HG02840 (cell line): ENCODE results near the gene MTREX.
"Not testable (repeated sequence)": the region's sequence is repeated elsewhere in the genome, so short reads cannot be mapped to it uniquely, and the experiment has no call there.

ENCODE experiments used
- ATAC-seq: cut with Tn5 transposase; IDR thresholded peaks from one replicate; pipeline ENCODE4 v1.9.1; 2021; ENCODE audit warnings: mild to moderate bottlenecking, moderate library complexity, moderate number of reproducible peaks; ENCODE audit not compliant: unreplicated experiment, low FRiP score

Gene MTREX

DNA sequence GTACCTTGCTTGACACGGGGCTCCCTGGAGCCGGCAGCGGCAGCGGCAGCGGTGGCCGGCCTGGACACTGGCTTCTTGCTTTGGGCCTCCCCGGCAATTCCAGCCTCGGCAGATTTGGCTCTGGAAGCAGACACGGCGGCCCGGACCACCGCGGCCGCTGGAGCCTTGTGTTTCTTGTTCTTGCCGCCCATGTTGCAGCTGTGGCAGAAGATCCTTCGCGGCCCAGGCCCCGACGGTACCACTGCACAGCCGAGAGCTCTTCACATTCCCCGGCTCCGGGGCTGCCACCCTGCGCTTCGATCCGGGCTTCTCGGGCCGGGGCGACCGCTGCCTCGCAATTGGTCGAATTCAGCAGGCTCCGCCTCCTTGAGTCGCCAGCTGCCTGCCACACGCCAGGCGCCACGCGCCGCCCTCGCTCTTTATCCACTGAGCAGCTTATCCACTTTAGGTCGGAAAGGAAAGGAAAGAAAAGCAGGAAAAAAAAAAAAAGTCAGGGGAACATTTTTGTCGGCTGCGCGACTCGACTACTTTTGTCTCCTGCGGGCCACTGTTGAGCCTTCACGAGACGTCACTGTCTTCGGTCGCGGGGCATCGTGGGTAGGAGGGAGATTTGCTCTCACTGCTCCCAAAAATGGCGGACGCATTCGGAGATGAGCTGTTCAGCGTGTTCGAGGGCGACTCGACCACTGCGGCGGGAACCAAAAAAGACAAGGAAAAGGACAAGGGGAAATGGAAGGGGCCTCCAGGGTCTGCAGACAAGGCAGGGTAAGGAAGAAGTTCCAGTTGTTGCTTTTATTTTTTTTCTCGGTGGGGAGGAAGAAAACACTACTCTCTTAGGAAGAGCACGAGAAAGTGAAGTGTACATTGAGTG, at the start of gene MTREX, which contains the start of gene DHX29:
Gene MTREX, plus strand, starts transcription at position 607 of the 871 bp plus-strand sequence. Its CDS starts 25 bp downstream, at position 632.
Gene DHX29, minus strand, starts transcription at position 312 of the 871 bp plus-strand sequence. Its CDS starts 121 bp downstream, at position 191.
- peak; percentile 92 for ATAC-seq

DNA sequence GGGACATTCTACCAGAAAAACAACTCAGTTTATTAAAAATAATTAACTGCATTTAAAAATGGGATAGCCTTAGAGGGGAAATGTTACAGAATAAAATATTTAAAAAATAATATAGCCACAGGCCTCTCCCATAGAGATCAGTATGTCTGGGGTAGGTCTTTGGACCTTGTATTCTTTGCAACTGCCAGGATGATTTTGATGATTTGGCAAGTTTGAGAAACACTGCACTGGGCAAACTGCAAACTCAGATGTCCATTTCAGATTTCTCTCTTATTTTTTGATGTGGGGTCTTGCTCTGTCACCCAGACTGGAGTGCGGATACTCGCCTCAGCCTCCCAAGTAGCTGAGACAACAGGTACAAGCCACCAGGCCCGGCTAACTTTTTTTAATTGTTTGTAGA, 49.5 kb upstream of the MTREX start:
- no peak for ATAC-seq

DNA sequence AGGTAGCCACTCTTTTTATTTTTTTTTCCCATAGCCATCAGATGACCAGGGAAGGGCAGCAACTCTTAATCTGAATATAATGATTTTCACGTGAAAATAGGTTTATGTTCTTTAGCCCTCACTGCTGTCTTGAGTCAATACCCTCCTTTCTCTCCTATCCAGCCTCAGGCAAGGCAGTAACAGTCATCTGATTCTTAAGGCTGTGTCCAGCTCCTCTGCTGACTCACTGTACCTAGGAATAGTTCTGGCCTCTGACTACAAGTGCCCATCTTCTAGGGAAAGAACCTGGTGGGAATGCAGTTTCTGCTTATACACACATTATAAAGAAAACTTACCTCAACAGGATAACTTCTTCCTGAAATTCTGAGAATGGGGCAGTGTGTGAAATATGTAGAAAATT, 31.0 kb upstream of the MTREX start:
- no peak for ATAC-seq

DNA sequence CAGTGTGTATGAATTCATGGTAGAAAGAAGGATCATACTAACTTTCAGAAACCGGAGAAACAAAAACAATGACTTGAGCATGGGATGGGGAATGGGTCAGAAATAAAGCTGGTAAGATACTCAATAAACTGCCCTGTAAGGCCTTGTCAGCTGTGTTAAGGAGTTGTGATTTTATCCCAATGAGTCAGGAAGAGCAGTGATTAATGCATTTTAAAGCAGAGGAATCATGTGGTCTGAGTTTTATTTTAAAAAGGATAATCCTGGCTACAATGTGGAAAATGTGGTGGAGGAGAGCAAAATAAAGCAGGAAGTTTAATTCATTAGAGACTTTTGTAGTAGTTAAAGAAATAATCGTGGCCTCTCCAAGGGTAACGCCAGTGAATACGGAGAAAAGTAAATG, 29.0 kb upstream of the MTREX start:
- ATAC-seq = no peak

DNA sequence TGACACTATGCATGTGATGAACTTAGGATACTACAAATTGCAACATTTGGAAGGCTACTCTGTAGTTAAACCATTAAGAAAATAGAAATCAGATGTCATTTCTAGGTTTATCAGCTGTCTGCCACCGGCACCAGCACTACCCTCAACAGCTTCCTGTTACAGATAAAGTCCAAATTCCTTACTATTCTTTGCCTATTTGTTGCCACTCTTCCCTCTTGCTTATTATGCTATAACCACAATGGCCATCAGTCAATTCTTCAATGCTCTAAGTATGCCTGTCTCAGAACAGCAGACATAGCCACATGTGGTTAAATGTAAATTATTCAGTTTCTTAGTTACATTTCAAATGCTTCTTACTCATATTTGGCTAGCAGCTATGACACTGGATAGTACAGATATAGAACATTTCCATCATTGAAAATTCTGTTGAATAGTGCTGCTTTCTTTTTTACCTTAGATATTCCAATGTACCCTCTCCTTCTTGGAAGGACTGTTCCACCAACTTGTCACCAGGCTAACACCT, 21.3 kb upstream of the MTREX start:
- no peak for ATAC-seq

DNA sequence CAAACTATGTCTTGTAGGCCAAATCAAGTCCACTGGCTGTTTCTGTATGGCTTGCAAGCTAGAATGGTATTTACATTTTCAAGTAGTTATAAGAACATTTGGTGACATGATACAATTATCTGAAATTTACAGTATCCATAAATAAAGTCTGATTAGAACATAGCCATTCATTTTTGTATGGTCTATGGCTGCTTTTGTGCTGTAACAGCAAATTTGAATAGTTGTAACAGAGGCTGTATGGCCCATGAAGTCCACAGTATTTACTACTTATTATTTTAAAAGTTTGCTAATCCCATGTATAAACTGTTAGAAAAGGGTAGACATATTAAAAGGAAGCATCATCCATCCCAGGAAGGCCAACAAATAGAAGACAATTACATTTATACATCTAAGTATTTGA, 18.0 kb upstream of the MTREX start:
- no peak for ATAC-seq

DNA sequence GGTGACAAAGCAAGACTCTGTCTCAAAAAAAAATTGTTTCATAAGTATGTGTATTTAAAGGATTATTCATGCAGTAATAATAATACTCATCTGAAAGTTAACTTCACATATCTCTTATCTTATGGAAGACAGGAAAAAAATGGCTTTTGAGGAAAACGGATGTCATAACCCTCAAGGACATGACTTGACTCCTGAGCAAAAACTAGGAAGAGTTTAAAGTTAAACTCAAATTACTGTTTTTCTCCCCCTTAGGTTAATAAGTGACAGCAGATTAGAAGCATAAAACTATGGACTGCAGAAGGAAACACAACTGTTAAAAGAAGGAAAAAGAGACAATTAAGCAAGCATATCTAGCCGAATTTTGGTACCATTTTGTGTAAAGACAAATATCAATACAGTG, 16.8 kb upstream of the MTREX start:
- no peak for ATAC-seq

DNA sequence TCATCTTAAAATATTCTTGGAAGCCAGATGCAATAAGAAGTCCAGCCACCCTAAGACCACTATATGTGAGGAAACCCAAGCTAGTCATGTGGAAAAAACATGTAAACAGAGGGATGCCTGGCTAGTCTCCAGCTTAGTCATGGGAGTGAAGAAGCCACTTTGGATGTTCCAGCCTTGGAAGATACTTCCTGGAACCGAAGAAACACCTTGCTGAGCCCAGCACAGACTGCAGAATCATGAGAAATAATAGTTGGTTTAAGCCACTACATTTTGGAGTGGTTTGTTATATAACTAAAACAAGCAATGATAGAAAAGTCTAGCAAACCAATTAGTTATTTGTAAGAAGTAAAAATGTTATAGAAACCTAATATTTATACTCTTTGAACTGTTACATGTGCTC, 12.9 kb upstream of the MTREX start:
- ATAC-seq = no peak

DNA sequence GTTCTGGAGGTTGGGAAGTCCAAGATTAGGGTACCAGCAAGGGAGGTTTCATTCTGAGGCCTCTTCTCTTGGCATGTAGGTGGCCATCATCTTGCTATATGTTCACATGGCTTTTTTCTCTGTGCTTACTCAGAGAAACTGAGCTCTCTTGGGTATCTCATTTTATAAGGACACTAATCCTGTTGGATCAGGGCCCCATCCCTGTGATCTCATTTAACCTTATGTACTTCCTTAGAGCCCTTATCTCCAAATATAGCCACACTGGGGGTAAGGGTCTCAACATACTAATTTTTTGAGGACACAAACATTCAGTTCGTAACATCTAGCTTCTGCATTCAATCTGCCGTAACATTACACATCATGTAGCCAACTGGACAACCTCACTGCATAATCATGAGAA, 6.9 kb upstream of the MTREX start:
- no peak for ATAC-seq

DNA sequence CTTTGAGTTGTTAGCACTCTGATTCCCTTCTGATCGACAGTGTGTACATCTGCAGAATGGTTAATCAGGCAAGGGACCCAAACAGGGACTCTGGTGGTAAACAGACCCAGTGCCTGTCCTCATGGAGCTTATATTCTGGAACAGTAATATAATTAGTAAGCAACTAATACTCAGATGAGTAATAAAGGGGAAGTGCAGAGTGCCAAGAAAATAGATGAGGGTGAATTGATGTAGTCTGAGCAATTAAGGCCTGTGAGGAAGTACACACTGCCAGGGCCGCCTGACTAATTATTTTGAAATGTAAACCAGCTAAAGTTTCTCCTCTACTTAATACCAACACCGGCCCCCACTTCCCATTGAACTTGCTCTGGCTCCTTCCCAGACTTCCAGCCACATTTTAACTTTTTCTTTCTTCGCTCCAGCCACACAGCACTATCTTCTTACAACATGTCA, 4.5 kb upstream of the MTREX start:
- ATAC-seq = no peak

DNA sequence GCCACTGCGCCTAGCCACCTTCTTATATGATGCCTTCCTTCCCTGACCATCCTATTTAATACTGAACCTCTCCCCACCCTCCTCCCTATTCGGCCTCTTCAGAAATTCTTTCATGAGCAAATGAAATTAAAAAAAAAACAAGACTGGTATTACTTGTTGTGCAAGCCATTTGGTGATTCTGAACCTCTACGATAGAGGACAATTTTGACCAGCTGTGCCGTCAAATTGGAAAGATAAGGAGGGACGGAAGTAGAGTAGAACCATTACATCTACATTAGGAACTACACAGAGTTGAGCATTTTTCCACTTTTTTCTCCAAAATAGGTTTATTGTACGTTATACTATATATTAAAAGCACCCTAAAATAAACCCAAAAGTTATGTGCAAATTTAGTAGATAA, 3.2 kb upstream of the MTREX start:
- no peak for ATAC-seq

DNA sequence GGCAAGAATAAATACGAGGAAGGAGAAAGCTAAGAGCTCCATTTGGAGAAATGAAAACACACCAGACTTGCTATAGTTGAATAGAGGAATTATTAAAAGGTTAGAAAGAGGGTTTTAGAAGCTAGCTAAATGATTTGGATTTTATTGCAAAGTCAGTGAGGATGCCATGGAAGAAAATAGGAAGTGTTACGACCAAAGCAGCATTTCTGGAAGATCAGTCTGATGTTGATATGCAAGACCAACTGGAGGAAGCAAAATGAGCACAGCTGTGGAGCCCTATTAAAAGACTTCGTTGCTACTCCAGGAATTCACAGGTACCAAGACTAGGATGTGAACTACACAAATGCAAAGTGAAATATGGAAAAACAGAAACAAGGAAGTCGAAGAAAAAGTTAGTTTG, 2.4 kb upstream of the MTREX start:
- no peak for ATAC-seq

DNA sequence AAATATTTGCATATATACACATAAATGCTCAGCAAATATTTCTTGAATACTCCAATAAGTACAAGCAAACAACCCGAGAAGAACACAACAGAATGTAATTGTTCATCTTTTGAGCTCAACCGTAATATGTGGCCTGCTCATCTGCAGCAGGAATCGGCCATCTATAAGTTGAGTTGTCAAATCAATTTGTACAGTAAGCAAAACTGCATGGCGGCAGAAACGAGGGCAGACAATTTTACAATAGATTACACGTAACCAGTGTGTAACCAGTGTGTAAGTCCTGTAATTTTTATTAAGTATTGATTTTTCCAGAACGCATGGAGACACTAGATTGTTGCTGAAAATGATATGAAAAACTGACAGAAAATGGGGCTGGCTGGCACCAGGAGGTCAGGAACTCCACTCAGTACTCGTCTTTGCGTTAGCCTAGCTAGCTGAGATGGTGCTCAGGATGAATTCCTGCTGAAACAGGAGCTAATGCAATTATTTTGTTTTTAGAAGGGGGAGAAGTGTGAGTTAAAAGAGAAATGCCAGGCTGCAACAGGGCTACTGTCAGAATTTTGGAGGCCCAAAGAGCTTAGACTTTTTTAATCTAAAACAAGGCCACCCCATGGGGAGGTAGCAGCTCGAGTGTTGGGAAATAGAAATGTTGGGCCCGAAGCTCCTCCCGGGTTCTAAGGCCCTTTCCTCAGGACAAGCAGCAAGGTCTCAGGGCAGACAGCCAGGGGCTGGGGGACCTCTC, 977 bp upstream of the MTREX start:
- no peak for ATAC-seq

DNA sequence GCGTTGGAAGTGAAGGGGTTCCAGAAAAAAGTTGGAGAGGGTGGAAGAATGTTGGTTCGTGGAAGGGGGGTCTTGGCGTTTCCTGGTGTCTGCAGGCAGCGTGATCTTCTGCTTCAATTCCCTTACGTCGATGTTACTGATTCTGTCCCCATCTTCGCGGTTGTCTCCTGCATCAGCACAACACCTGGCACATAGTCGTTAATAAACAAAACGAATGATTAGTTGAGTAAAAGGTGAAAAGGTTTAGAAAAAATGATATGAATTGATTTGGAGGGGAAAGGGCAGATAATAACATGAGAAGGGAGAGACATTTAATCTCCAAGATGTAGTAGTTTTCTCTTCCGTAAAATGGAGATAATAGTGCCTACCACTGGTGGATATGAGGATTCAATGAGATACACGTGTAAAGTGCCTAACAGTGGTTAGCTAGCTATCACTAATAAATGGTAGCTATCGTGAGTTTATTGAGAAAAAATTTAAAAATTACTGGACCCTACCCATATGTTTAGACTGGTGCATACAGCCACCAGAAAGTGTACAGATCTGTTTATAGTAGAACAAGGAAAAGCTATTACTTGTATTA, 556 bp downstream of the MTREX start:
- ATAC-seq = peak; percentile 1

DNA sequence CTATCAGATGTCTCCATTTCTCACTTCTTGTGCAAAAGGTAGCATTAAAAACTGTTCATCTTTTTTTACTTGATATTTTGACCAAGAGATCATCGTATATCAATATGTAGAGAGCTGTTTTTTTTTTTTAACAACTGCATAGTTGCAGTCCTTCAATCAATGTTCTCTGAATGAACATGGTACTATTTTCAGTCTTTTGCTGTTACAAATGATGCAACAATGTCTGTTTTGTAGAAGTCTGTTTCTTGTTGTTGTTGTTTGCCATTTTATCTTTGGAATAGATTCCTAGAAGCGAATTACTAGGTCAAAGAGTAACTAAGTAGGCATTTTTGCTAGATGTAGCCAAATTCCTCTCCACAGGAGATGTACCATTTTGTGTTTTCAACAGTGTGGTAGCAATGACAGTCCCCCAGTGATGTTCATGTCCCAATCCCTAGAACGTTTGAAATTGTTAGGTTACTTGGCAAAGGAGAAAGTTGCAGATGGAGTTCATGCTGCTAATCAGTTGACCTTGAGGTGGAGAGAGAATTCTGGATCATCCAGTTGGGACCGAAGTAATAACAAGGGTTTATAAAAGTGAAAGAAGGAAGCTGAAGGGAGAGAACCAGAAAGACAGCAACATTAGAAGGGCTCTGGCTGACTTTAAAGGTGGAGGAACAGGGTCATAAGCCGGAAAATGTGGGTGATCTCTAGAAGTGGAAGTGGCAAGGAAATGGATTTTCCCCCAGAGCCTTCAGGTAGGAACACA, 6.3 kb downstream of the MTREX start:
- ATAC-seq = no peak

DNA sequence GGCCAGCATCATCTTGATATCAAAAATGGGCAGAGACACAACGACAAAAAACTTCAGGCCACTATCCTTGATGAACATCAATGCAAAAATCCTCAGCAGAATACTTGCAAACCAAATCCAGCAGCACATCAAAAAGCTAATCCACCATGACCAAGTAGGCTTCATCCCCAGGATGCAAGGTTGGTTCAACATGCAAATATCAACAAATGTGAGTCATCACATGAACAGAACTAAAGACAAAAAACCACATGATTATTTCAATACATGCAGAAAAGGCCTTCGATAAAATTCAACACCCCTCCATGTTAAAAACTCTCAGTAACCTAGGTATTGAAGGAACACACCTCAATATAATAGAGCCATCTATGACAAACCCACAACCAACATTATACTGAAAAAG, 8.5 kb downstream of the MTREX start:
- ATAC-seq = no peak

DNA sequence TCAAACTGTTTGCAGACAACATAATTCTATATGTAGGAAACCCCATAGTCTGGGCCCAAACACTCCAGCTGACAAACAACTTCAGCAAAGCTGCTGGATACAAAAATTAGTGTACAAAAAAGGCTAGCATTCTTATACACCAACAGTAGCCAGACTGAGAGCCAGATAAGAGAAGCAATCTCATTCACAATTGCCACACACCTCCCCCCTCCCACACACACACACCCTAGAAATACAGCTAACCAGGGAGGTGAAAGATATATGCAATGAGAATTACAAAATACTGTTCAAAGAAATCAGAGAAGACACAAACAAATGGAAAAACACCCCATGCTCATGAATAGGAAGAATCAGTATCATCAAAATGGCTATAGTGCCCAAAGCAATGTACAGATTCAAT, 9.0 kb downstream of the MTREX start:
- ATAC-seq = no peak

DNA sequence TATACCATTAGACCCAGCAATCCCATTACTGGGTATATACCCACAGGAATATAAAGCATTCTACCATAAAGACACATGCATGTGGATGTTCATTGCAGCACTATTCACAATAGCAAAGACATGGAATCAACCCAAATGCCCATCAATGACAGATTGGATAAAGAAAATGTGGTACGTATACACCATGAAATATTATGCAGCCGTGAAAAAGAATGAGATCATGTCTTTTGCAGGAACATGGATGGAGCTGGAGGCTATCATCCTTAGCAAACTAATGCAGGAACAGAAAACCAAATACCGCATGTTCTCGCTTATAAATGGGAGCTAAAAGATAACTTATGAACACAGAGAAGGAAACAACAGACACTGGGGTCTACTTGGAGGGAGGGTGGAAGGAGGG, 10.4 kb downstream of the MTREX start:
- not testable (repeated sequence) for ATAC-seq

DNA sequence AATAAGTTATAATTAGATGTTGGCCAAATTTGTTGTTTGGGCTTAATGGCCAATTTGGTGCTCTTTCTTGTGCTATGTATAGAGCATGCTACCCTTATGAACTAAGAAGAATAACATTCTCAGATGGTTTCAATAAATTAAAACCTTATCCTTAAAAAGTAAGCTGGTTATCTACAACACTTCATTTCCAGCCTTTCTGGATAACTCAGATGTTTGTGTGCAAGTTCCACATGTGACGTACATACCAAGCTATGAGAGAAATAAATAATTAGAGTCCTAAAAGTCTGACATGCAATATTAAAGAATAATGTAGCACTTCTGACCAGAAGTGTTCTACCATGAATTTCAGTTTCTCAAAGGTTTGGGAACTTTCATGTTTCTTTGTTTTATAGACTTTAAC, 11.7 kb downstream of the MTREX start:
- ATAC-seq = no peak

DNA sequence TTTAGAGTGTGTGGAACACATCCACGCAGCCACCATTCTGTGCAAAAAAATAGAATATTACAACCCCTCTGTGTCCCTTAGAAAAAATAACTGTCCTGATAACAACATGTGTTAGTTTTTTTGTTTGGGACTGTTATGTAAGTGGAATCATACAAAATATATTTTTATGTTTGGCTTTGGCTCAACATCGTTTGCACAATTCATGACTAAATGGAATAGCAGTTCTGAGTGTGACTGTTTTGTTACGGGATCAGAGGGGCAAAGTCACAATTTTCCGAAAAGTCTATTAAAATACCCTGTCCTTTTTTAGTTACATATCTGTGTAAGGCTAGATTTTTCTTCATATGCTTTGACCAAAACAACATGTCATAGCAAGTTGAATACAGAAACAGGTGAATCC, 12.8 kb downstream of the MTREX start:
- ATAC-seq = no peak
